BJ (cell line): ENCODE measurements around the gene PLEKHS1. TPM values are rescaled to one million over a fixed set of nuclear protein-coding genes. Genes with fewer than 3 reads are reported as not detected.

Experiments used
- CTCF ChIA-PET: fragments of 350-600 bp; formaldehyde crosslinking; extraction: SDS; loops from one replicate; lab custom pipeline; 2021; ENCODE audit warnings: antibody characterized with exemption, inconsistent platforms; lab: Yijun Ruan, JAX
- POLR2A ChIA-PET: fragments of 300-600 bp; sonication (Branson Sonifier 250); formaldehyde crosslinking; extraction: SDS; loops from one replicate; lab custom pipeline; 2021; ENCODE audit warnings: antibody characterized with exemption; lab: Charles Lee
- DNase-seq: peaks from one replicate; pipeline ENCODE4 v3.0.0-alpha.2; 2011; ENCODE audit warnings: low read depth
- H3K27me3 ChIP-seq: 2 replicates; pipeline ENCODE4 v1.6.0; 2011; ENCODE audit warnings: low read length; ENCODE audit not compliant: control insufficient read depth, insufficient read depth
- H3K36me3 ChIP-seq: 2 replicates; pipeline ENCODE4 v1.5.1; 2011; ENCODE audit warnings: low read length; ENCODE audit not compliant: control insufficient read depth, insufficient read depth
- H3K4me3 ChIP-seq: 2 replicates; pipeline ENCODE4 v1.5.1; 2011; ENCODE audit warnings: low read depth, mild to moderate bottlenecking, control low read depth, low read length
- polyA plus RNA-seq: library from polyadenylated mRNA; depleted of rRNA; stranded (reverse); fragments of >200 nt; gene quantifications from 2 replicates; pipeline ENCODE4 v1.2.3, GENCODE V29; 2011
- TF ChIP-seq, protein P1 (sequence below): IDR thresholded peaks from 2 replicates; pipeline ENCODE4 v1.5.1; 2011; ENCODE audit warnings: low read depth, mild to moderate bottlenecking, control low read depth, inconsistent platforms, low read length, moderate library complexity; ENCODE audit not compliant: insufficient read depth

Gene PLEKHS1
- polyA plus RNA-seq, 1 experiment: not detected

- no peaks in the 10 kb centered on the region for H3K36me3 ChIP-seq
- H3K27me3 ChIP-seq: no peaks in the 10 kb centered on the region
- TF ChIP-seq, protein P1, sequence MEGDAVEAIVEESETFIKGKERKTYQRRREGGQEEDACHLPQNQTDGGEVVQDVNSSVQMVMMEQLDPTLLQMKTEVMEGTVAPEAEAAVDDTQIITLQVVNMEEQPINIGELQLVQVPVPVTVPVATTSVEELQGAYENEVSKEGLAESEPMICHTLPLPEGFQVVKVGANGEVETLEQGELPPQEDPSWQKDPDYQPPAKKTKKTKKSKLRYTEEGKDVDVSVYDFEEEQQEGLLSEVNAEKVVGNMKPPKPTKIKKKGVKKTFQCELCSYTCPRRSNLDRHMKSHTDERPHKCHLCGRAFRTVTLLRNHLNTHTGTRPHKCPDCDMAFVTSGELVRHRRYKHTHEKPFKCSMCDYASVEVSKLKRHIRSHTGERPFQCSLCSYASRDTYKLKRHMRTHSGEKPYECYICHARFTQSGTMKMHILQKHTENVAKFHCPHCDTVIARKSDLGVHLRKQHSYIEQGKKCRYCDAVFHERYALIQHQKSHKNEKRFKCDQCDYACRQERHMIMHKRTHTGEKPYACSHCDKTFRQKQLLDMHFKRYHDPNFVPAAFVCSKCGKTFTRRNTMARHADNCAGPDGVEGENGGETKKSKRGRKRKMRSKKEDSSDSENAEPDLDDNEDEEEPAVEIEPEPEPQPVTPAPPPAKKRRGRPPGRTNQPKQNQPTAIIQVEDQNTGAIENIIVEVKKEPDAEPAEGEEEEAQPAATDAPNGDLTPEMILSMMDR: no peak
- DNase-seq: no peak
- H3K4me3 ChIP-seq: no peak overlapping the region
- ChIA-PET CTCF (no interaction called here), POLR2A (no interaction called here)
These were observed 11.9 kb upstream of the PLEKHS1 start for GRCh38 chr10:113739577-113739976.

DNA sequence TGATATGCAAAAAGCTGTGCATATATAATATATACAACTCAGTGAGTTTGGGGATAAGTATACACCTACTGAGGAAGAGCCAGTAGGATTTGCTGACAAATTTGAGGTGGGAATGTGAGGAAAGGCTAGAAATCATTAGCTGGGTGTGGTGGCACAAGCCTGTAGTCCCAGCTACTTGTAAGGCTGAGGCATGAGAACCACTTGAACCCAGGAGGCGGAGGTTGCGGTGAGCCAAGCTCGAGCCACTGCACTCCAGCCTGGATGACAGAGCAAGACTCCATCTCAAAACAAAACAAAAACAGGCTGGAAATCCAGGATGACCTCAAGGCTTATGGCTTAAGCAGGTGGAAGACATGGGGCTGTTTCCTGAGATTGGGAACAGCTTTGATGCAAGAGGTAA, 10.6 kb upstream of the PLEKHS1 start:
- DNase-seq: no peak
- TF ChIP-seq, protein P1: no peak
- no peak overlapping the region for H3K4me3 ChIP-seq
- ChIA-PET CTCF (no interaction called here), POLR2A (interaction anchor here (0.7 kb wide), 1 partner anchor 240 kb away, joined by 3 read pairs; no protein-coding TSS in a partner anchor)
- no peaks in the 10 kb centered on the region for H3K36me3 ChIP-seq
- H3K27me3 ChIP-seq: no peaks in the 10 kb centered on the region

DNA sequence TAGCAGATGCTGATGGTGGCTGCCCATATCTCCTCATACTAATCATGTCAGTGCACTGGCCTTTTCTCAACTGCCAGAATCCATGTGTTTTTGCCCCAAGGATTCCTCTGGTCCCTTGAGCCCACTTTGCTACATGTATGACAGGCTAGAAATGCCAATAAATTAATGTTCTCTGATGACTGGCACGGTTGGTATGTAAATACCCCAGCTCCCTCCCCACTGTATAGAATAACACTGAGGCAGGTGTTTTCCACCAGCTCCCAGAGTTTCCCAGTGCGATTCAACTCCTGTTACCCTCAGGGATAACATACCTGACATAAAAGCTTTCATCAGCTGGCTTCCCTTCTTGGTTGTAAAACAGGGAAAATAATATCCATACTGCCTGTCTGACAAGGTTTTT, 9.0 kb upstream of the PLEKHS1 start:
- no peak overlapping the region for H3K4me3 ChIP-seq
- CTCF ChIA-PET: interaction anchor here (1.1 kb wide), 1 partner anchor 13 kb away, joined by 3 read pairs; no protein-coding TSS in a partner anchor
- H3K27me3 ChIP-seq: no peaks in the 10 kb centered on the region
- no peak for DNase-seq
- POLR2A ChIA-PET: no interaction called here
- H3K36me3 ChIP-seq: no peaks in the 10 kb centered on the region
- TF ChIP-seq, protein P1: no peak

DNA sequence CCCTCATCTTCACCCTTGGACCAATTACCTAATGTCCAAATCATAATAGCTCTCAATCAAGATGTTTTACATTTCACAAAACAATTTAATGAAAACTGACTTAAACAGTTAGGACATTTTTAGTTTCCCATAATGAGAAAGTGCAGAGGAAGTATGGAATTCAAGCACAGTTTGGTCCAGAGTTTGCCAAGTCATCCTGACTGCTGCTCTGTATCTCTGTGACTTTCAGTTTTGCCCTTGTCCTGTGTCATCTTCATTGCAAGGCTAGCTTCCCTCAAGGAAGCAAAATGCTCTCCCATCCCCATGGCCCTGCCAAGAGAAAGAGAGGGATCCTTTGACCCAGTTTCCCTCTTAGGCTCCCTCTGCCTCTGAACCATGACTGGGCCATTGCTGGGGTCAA, 7.9 kb upstream of the PLEKHS1 start:
- ChIA-PET POLR2A (no interaction called here), CTCF (interaction anchor here (0.8 to 1.1 kb wide), 2 partner anchors 19 to 360 kb away, joined by 3 read pairs; no protein-coding TSS in a partner anchor)
- DNase-seq: no peak
- Histone ChIP-seq H3K36me3 (no peaks in the 10 kb centered on the region), H3K27me3 (no peaks in the 10 kb centered on the region), H3K4me3 (no peak overlapping the region)
- TF ChIP-seq, protein P1: no peak

DNA sequence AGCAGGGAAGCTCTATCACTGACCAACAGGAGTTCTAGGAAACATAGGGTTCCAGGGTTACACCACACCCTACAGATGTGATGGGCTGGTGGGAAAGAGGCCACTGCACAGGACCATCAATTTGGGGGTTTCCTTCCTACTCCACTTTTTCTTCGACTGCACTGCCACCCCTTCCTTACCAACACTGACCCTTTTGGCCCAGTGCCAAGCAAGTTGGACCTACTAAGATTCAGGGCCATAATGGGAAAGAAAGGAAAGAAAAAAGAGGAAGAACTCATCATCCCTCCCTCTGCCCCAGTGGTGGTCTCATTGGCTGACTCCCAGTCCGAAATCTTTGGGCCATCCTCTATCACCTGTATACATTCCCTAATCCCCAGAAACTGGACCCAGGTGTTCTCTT, 6.1 kb upstream of the PLEKHS1 start:
- ChIA-PET CTCF (no interaction called here), POLR2A (no interaction called here)
- DNase-seq: no peak
- H3K4me3 ChIP-seq: no peak overlapping the region
- TF ChIP-seq, protein P1: no peak
- no peaks in the 10 kb centered on the region for H3K27me3 ChIP-seq
- no peaks in the 10 kb centered on the region for H3K36me3 ChIP-seq
